ENCODE results near the gene PPM1H.
"Not testable (repeated sequence)": the region's sequence is repeated elsewhere in the genome, so short reads cannot be mapped to it uniquely, and the experiment has no call there.

PPM1H gene

GRCh38 chr12:62769076-62769619 lies 165.8 kb downstream of the PPM1H start:
- no peak for DNase-seq
- TF ChIP-seq GATA1 (IDR thresholded peaks at IDR 0.05; ENCODE audit: low read depth, low read length), result no peak
- TF ChIP-seq POLR2A (IDR thresholded peaks at IDR 0.05; ENCODE audit: low read length), result no peak

DNA sequence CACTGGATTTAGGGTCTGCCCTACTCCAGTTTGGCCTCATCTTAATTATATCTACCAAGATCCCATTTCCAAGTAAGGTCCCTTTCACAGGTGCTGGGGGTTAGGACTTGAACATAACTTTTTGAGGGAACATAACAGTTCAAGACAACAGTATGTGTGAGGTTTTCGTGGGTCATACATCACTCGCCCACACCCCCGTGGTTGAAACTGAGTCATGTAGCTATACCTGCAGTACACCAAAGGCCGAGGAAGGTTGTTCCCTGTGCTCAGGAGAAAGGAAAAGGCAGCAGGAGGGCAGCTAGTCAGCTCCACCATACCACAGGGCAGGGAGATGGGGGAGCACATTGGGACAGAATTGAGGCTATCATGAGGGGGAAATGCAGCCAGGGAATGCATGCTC lies 167.0 kb downstream of the PPM1H start:
- no peak for DNase-seq

DNA sequence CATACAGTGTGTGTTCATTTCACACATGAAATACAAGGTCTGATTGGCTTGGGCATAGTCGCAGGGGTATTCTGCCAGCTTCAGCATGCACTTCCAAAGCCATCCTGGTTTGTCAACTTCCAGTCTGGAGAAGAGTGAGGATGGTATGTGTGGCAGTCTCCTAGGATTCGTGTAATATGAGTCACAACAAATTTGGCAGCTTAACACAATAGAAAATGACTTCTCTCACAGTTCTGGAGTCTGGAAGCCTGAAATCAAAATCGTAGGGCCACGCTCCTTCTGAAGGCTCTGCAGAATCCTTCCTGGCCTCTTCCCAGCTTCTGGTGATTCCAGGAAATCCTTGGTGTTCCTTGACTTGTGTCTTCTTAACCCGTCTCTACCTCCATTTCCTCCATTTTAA lies 167.5 kb downstream of the PPM1H start:
- TF ChIP-seq POLR2A (IDR thresholded peaks at IDR 0.05; ENCODE audit: low read length), result no peak
- no peak for TF ChIP-seq GATA1 (IDR thresholded peaks at IDR 0.05; ENCODE audit: low read depth, low read length)
- DNase-seq, result no peak

More for the DNA sequence above, 167.0 kb downstream of the PPM1H start:
- TF ChIP-seq POLR2A (IDR thresholded peaks at IDR 0.05; ENCODE audit: low read length) (no peak), GATA1 (IDR thresholded peaks at IDR 0.05; ENCODE audit: low read depth, low read length) (no peak)

GRCh38 chr12:62766496-62766895 lies 168.5 kb downstream of the PPM1H start:
- DNase-seq, result no peak
- TF ChIP-seq POLR2A (IDR thresholded peaks at IDR 0.05; ENCODE audit: low read length) (no peak), GATA1 (IDR thresholded peaks at IDR 0.05; ENCODE audit: low read depth, low read length) (no peak)

GRCh38 chr12:62763861-62764645 lies 170.9 kb downstream of the PPM1H start:
- no peak for TF ChIP-seq GATA1 (IDR thresholded peaks at IDR 0.05; ENCODE audit: low read depth, low read length)
- TF ChIP-seq POLR2A (IDR thresholded peaks at IDR 0.05; ENCODE audit: low read length), result no peak
- no peak for DNase-seq

DNA sequence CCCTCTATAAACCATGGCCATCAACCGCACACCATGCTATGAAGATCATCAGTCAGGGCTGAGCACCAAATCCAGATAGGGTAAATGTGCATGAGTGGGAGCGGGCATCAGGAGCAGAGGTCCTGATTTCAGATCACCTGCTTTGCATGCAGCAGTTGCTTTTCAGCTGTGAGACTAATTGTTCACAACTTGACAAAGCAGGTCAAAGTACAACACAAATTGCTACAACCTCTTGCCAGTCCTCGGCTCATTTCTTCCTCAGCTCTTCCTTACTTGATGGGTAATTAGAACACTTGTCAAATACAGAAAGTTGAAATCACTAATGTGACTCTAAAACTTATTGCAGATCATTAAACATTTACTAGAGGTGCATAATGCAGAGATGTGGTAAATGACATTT lies 171.6 kb downstream of the PPM1H start:
- DNase-seq, result no peak
- TF ChIP-seq POLR2A (IDR thresholded peaks at IDR 0.05; ENCODE audit: low read length), result no peak
- TF ChIP-seq GATA1 (IDR thresholded peaks at IDR 0.05; ENCODE audit: low read depth, low read length), result no peak

DNA sequence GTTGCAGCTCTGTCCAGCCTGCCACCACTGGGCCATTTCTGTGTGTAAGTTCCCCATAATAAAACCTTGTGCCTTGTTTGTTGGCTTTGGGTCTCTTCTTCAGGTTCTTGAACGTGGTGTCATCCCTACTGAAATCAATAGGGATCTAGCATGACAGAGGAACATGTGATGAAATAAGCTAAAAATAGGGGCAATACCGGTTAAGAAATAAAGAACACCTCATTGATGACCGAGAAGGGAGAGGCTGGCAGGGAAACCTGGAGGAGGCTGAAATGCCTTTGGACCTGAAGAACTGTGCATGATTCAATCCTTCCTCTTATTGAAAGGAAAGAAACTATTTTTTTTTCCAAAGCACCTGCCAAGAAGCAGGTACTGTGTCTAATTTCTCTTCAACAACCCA lies 172.3 kb downstream of the PPM1H start:
- no peak for DNase-seq
- no peak for TF ChIP-seq GATA1 (IDR thresholded peaks at IDR 0.05; ENCODE audit: low read depth, low read length)
- no peak for TF ChIP-seq POLR2A (IDR thresholded peaks at IDR 0.05; ENCODE audit: low read length)

DNA sequence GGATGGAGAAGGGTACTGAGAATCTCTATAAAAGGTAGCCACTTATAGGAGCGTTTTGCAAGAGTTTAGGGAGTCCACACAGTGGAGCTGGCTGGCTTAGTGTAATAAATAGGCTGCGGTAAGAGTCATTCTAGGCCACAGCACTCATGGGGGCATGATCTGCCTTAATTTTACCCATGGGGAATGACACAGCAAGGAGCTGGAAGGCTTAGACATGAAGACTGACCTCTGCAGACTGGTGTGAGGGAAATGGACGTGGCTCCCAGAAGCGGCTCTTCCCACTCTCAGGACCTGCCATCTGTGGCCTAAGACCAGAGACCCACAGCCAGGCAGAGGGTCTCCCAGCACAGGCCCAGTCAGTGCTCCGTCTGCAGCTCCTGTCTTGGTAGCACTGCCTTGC lies 173.3 kb downstream of the PPM1H start:
- no peak for TF ChIP-seq POLR2A (IDR thresholded peaks at IDR 0.05; ENCODE audit: low read length)
- DNase-seq, result no peak

GRCh38 chr12:62760779-62761178 lies 174.2 kb downstream of the PPM1H start:
- TF ChIP-seq POLR2A (IDR thresholded peaks at IDR 0.05; ENCODE audit: low read length) (no peak), GATA1 (IDR thresholded peaks at IDR 0.05; ENCODE audit: low read depth, low read length) (no peak)

DNA sequence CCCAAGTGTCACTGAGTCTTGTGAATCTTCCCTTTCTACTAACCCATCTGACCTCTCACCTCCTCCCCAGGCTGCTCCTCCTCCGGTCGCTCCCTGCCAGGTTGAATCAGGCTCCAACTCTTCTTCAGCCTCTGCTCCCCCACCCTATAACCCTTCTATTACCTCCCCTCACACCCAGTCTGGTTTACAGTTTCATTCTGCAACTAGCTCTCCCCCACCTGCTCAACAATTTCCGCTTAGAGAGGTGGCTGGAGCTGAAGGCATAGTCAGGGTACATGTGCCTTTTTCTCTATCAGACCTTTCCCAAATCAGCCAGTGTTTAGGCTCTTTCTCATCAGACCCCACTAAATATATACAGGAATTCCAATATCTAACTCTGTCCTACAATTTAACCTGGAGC lies 174.6 kb downstream of the PPM1H start:
- not testable (repeated sequence) for DNase-seq

More at GRCh38 chr12:62760779-62761178, 174.2 kb downstream of the PPM1H start:
- peak; percentile 22 to 29 for DNase-seq

- TF ChIP-seq GATA1 (IDR thresholded peaks at IDR 0.05; ENCODE audit: low read depth, low read length) (no peak), POLR2A (IDR thresholded peaks at IDR 0.05; ENCODE audit: low read length) (no peak)
- DNase-seq, result no peak
Observed at GRCh38 chr12:62758216-62758615, 176.7 kb downstream of the PPM1H start.

DNA sequence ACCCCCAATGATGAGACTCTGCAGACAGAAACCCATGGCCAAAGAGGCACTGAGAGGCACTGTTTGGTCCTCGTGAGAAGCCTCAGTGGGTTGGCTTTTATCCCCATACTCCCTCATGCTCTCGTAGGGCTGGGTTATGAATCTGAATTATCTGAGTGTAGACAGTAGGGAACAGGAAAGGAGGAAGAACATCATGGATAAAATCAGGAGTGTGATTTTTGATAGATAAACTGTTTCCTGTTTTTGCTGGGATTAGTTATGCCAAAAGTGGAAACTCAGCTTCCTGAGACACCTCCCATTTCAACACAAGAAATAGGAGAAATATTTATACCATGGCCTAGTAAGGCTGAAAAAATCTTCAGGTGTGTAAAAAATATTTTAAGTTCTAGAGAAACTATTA lies 177.9 kb downstream of the PPM1H start:
- TF ChIP-seq GATA1 (IDR thresholded peaks at IDR 0.05; ENCODE audit: low read depth, low read length) (no peak), POLR2A (IDR thresholded peaks at IDR 0.05; ENCODE audit: low read length) (no peak)
- no peak for DNase-seq

DNA sequence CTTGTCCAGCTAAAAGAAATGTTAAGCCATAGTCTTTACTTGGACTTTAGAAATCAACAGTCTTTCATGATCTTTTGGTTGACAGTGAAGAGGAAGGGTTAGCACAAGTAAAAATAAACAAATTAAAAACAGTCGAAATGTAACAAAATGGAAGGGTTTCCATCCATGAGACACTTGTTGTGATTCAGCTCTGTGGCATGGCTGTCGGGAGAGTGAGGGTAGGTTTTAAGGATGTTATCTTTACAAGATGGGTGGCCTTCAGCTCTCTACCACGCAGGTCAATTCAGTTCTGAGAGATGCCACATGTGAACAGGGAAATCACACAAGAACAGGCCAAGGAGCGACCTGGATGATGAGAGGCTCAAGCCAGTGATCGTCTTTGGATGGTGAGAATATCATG lies 180.2 kb downstream of the PPM1H start:
- DNase-seq, result no peak
- TF ChIP-seq POLR2A (IDR thresholded peaks at IDR 0.05; ENCODE audit: low read length), result no peak
- TF ChIP-seq GATA1 (IDR thresholded peaks at IDR 0.05; ENCODE audit: low read depth, low read length), result no peak

DNA sequence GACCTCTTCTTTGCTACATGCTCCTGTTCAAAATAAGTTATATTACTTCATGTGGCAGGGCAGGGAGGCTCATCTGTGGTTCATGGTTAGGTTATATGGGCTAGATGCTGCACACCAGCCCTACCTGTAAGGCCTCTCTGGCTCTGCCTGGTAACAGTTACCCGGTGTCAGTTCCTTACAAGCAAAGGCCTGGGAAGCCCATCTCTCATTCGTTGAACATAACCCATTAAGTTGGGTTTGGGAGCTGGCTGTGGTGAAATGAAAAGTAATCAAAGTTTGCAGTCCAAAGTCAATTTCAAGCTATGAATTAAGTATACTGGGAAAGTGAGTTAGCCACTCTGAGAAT lies 183.2 kb downstream of the PPM1H start:
- DNase-seq, result no peak
- no peak for TF ChIP-seq GATA1 (IDR thresholded peaks at IDR 0.05; ENCODE audit: low read depth, low read length)
- TF ChIP-seq POLR2A (IDR thresholded peaks at IDR 0.05; ENCODE audit: low read length), result no peak
